Measurements from ENCODE around the gene MUC4.

DNA sequence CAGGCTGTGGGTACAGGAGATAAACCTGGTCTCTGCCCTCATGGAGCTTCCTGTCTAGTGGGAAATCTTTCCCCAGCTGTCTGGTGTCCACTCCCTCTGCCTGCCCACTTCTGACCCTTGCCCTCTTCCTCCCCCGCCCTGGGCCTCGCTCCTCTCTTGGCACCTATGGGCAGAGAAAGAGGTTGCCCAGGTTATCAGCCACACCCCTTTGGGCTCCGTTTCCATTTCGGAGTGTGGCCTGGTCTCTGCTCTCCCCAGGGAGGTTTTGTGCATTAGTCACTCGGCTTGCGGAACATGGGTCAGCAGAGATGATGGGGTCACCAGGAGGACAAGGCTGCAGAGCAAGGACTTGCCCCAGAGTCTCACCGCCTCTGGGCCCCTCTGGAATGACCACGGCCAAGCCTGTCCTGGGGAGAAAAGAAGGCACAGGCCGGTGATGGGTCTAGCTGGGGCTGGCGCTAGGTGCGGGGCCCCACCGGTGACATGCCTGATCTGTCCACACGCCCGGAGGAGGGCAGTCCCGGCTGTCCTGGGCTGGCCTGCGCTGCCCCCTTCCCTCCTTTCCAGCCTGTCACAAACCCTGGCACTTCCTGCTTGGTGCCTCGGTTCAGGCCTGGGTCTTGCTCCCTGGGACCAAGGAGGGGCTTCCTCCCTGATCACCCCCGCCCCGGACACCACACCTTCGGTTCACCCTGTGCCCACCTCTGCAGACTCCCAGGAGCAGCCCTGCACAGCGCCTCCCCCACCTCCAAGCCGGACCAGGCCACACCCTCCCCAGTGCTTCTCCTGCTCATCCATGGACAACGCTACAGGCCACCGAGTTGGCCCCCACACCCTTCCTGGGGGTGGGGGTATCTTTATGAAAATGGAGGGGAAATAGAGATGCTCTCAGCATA lies 35.6 kb upstream of the MUC4 start:
- TF ChIP-seq, protein P1, sequence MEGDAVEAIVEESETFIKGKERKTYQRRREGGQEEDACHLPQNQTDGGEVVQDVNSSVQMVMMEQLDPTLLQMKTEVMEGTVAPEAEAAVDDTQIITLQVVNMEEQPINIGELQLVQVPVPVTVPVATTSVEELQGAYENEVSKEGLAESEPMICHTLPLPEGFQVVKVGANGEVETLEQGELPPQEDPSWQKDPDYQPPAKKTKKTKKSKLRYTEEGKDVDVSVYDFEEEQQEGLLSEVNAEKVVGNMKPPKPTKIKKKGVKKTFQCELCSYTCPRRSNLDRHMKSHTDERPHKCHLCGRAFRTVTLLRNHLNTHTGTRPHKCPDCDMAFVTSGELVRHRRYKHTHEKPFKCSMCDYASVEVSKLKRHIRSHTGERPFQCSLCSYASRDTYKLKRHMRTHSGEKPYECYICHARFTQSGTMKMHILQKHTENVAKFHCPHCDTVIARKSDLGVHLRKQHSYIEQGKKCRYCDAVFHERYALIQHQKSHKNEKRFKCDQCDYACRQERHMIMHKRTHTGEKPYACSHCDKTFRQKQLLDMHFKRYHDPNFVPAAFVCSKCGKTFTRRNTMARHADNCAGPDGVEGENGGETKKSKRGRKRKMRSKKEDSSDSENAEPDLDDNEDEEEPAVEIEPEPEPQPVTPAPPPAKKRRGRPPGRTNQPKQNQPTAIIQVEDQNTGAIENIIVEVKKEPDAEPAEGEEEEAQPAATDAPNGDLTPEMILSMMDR (conservative IDR thresholded peaks at IDR 0.05; ENCODE audit: low read depth, low read length), result no peak
- TF ChIP-seq CEBPB (IDR thresholded peaks at IDR 0.05; ENCODE audit: low read depth, low read length) (0 out of 2 replicates have a peak, but pooled peaks have one; percentile 2), MXI1 (IDR thresholded peaks at IDR 0.05; ENCODE audit: borderline replicate concordance, low read depth, low read length) (no peak), RFX5 (IDR thresholded peaks at IDR 0.05; ENCODE audit: low read depth, low read length) (no peak), CHD1 (IDR thresholded peaks at IDR 0.05; ENCODE audit: low read depth, low read length) (no peak), POLR2A (IDR thresholded peaks at IDR 0.05; ENCODE audit: low read depth, low read length) (no peak), BHLHE40 (IDR thresholded peaks at IDR 0.05; ENCODE audit: low read depth, low read length) (no peak), MAFK (IDR thresholded peaks at IDR 0.05; ENCODE audit: low read depth, low read length) (no peak), RAD21 (IDR thresholded peaks at IDR 0.05; ENCODE audit: low read length) (no peak)

Measured in IMR-90 (cell line).